ENCODE results near the gene EPS8L2.

DNA sequence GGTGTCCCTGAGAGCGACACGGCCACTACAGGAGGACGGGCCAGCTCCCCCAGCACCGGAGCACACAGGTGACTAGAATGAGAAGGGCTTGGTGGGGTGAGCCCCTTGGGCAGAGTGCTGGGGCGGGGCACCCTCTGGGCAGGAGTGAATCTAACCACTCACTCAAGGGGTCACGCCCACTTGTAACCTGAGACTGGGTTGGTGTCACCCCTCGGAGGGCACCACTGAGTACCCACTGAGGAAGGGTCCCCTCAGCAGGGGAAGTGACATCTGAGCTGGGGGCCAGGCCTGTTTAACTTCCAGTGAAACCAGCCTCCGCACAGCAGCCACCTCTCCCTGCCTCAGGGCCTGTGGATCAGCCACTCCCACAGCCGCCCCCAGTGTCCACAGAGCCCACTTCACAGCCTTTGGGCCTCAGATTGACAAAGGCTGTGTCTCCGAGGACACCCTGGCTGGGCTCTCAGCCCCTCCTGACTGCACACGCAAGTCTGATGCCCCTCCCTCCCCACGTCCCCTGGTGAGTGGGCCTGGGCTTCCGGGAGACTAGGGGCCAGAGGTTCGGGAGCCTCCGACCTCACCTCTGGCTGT, 65.7 kb downstream of the EPS8L2 start:
- TF ChIP-seq SUZ12 (IDR thresholded peaks at IDR 0.05; ENCODE audit: extremely low read depth, insufficient read depth, insufficient read length) = no peak
- no peak for TF ChIP-seq YY1 (IDR thresholded peaks at IDR 0.05; ENCODE audit: insufficient read depth, insufficient read length)

Measured in NT2/D1 (cell line).